HepG2 (cell line): ENCODE data around the gene CTNNA2. TPM values are rescaled to one million over a fixed set of nuclear protein-coding genes. Genes with fewer than 3 reads are reported as not detected.

Experiments used
- ARHGAP35 ChIP-seq: sonication (generic); formaldehyde crosslinking; IDR thresholded peaks from 2 replicates; pipeline ENCODE4 v1.9.0; 2022; ENCODE audit warnings: mild to moderate bottlenecking, inconsistent platforms, moderate library complexity, missing genetic modification reagents, borderline replicate concordance
- RBM39 ChIP-seq: fragments of 200-400 bp; formaldehyde crosslinking; IDR thresholded peaks from one replicate; pipeline ENCODE4 v1.6.1; 2018; ENCODE audit warnings: antibody characterized with exemption, mild to moderate bottlenecking, low read depth, low read length; ENCODE audit not compliant: poor library complexity, severe bottlenecking
- SALL2 ChIP-seq: sonication (generic); formaldehyde crosslinking; IDR thresholded peaks from 2 replicates; pipeline ENCODE4 v1.8.1; 2023; ENCODE audit warnings: mild to moderate bottlenecking, missing genetic modification reagents, inconsistent platforms
- SRF ChIP-seq: IDR thresholded peaks from 2 replicates; pipeline ENCODE4 v1.6.1; 2011; ENCODE audit warnings: mild to moderate bottlenecking, low read depth, low read length, moderate library complexity
- TEAD3 ChIP-seq: optimal IDR thresholded peaks from 2 replicates; pipeline ENCODE3; 2016; ENCODE audit warnings: borderline replicate concordance
- ZC3H13 ChIP-seq: sonication (generic); formaldehyde crosslinking; IDR thresholded peaks from 2 replicates; pipeline ENCODE4 v1.8.1; 2023; ENCODE audit warnings: mild to moderate bottlenecking, missing genetic modification reagents, moderate library complexity
- ZNF264 ChIP-seq: sonication (generic); formaldehyde crosslinking; IDR thresholded peaks from 2 replicates; pipeline ENCODE4 v1.4.0; 2020; ENCODE audit warnings: missing genetic modification reagents
- ZNF318 ChIP-seq: sonication (generic); formaldehyde crosslinking; IDR thresholded peaks from 2 replicates; pipeline ENCODE4 v1.4.0; 2020; ENCODE audit warnings: mild to moderate bottlenecking, missing genetic modification reagents
- ZNF567 ChIP-seq: sonication (generic); formaldehyde crosslinking; IDR thresholded peaks from 2 replicates; pipeline ENCODE4 v1.8.1; 2023; ENCODE audit warnings: mild to moderate bottlenecking, missing genetic modification reagents, borderline replicate concordance
- ZNF644 ChIP-seq: IDR thresholded peaks from 2 replicates; pipeline ENCODE4 v1.6.1; 2016; ENCODE audit warnings: low read depth
- polyA plus RNA-seq, 8 experiments: library from polyadenylated mRNA; depleted of rRNA in 3 of 8; stranded (reverse) in 7 of 8; unstranded in 1 of 8; fragments of >200 nt; fragmentation: Illumina TruSeq in 4 of 8; extraction: Trizol in 4 of 8; gene quantifications; 2 replicates each; pipeline versions ENCODE4 v1.2.1 to v1.2.3, GENCODE V29; 2011 to 2016; ENCODE audit warnings: low read depth in 4 of 8, missing spikeins in 1 of 8, mixed read lengths in 1 of 8; ENCODE audit not compliant: insufficient read depth in 1 of 8
- total RNA-seq, 5 experiments: library from RNA; depleted of rRNA; stranded (reverse); fragments of >200 nt; fragmentation: Illumina TruSeq; extraction: Trizol; gene quantifications; 2 replicates each; pipeline ENCODE4 v1.2.3, GENCODE V29; 2016; ENCODE audit warnings: low read depth in 1 of 5

CTNNA2 gene
- total and polyA plus RNA-seq, 2 of the 13 experiments (the other 11 are each of a cell fraction or from before 2014, with no cell fraction given) = not detected

GRCh38 chr2:80252294-80252986 lies 739.6 kb downstream of the CTNNA2 start (continued):
- TF ChIP-seq SRF (no peak), SALL2 (CRISPR knock-in tag) (no peak), ZNF318 (CRISPR knock-in tag) (no peak), ZNF567 (CRISPR knock-in tag) (no peak), TEAD3 (CRISPR knock-in tag) (no peak), ZNF264 (no peak), ZC3H13 (no peak), RBM39 (no peak), ARHGAP35 (CRISPR knock-in tag) (no peak), ZNF644 (CRISPR knock-in tag) (no peak)
